Astrocyte of the spinal cord (primary cell): ENCODE measurements around the gene WDR20.
"Not testable (repeated sequence)": the region's sequence is repeated elsewhere in the genome, so short reads cannot be mapped to it uniquely, and the experiment has no call there.

Experiments used
- DNase-seq: peaks from one replicate; pipeline ENCODE4 v3.0.0; 2011; ENCODE audit warnings: low read depth, low spot score
- H3K4me3 ChIP-seq: 2 replicates; pipeline ENCODE4 v1.5.1; 2011; ENCODE audit warnings: low read depth, mild to moderate bottlenecking, low read length, moderate library complexity
- CTCF ChIP-seq: IDR thresholded peaks from 2 replicates; pipeline ENCODE4 v1.5.1; 2012; ENCODE audit warnings: low read depth, mild to moderate bottlenecking, low read length, inconsistent platforms
- in situ Hi-C: cut with HindIII; loops from 2 replicates; pipeline ENCODE4 v1.10.0; 2017; ENCODE audit warnings: low sequenced_read_pairs

The WDR20 gene

GRCh38 chr14:102126807-102127455 is 12.8 kb upstream of the WDR20 start:
- no peak for TF ChIP-seq CTCF
- no peak overlapping the region for H3K4me3 ChIP-seq
- in situ Hi-C loops = no loop called here
- DNase-seq = no peak

DNA sequence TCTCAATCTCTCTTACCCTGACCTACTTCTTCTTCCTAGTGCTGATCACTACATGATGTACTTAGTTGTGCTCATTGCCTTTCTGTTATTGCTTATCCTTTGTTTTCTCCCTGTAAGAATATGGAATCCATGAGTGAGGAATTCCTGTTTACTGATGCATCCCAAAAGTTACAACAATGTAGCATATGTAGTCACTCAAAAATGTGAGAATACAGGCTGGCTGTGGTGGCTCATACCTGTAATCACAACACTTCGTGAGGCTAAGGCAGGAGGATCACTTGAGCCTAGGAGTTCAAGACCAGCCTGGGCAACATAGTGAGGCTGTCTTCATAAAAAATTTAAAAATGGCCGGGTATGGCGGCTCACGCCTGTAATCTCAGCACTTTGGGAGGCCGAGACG is 8.0 kb upstream of the WDR20 start:
- no peak for DNase-seq
- TF ChIP-seq CTCF = no peak
- in situ Hi-C loops = no loop called here
- H3K4me3 ChIP-seq = no peak overlapping the region

DNA sequence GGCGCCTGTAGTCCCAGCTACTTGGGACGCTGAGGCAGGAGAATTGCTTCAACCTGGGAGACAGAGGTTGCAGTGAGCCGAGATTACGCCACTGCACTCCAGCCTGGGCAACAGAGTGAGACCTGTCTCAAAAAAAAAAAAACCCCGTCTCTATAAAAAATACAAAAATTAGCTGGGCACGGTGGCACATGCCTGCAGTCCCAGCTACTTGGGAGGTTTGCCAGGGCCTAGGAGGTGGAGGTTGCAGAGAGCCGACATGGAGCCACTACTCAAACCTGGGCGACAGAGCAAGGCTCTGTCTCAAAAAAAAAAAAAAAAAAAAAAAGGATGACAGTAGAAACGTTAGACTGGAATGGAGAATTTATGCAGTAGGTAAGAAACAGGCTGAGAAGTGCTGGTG is 5.7 kb upstream of the WDR20 start:
- H3K4me3 ChIP-seq, DNase-seq, in situ Hi-C loops: not testable (repeated sequence)

DNA sequence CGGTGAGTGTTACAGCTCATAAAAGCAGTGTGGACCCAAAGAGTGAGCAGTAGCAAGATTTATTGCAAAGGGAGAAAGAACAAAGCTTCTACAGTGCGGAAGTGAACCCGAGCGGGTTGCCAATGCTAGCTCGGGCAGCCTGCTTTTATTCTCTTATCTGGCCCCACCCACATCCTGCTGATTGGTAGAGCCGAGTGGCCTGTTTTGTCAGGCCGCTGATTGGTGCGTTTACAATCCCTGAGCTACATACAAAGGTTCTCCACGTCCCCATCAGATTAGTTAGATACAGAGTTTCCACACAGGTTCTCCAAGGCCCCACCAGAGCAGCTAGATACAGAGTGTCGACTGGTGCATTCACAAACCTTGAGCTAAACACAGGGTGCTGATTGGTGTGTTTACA is 5.0 kb upstream of the WDR20 start:
- in situ Hi-C loops, H3K4me3 ChIP-seq, DNase-seq: not testable (repeated sequence)

GRCh38 chr14:102135456-102135855 is 4.2 kb upstream of the WDR20 start:
- DNase-seq, H3K4me3 ChIP-seq, in situ Hi-C loops: not testable (repeated sequence)

DNA sequence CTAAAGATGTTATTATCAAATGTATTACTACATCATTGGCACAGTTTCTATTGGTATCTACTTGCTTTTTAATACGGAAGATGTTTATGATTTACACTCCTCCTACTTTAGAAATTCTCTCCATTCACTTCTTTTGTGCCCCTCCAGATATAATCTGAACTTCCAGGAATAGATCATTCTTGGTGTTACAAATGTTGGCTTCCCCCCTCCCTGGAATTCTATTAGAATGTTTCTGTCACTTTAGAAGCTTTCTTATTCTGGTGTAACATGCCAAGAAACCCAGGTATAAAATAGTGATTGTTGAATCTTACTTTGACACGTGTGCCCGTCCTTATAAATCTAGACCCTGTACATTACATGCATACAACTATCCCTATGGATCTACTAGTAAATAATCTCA is 1.2 kb upstream of the WDR20 start:
- TF ChIP-seq CTCF = no peak
- in situ Hi-C loops = no loop called here

DNA sequence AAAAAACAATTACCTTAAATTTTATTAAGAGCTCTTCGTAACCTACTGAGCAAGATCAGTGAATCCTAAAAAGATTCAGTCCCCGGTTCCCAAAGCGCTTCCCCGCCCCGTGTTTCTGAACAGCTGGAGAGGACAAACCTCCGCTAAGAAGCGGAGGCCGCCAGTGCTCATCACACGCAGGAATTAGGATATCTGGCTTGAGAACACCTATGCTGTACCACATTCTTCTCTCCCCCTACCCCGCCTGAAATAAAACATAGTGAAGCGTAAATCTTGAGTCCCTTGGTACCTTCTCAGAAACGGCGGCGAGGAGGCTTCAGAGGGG is 774 bp upstream of the WDR20 start:
- TF ChIP-seq CTCF = no peak
- H3K4me3 ChIP-seq = peak overlapping the region; percentile 99
- no peak for DNase-seq
- in situ Hi-C loops = no loop called here

More for the DNA sequence above, 1.2 kb upstream of the WDR20 start:
- H3K4me3 ChIP-seq = peak overlapping the region; percentile 99
- no peak for DNase-seq

DNA sequence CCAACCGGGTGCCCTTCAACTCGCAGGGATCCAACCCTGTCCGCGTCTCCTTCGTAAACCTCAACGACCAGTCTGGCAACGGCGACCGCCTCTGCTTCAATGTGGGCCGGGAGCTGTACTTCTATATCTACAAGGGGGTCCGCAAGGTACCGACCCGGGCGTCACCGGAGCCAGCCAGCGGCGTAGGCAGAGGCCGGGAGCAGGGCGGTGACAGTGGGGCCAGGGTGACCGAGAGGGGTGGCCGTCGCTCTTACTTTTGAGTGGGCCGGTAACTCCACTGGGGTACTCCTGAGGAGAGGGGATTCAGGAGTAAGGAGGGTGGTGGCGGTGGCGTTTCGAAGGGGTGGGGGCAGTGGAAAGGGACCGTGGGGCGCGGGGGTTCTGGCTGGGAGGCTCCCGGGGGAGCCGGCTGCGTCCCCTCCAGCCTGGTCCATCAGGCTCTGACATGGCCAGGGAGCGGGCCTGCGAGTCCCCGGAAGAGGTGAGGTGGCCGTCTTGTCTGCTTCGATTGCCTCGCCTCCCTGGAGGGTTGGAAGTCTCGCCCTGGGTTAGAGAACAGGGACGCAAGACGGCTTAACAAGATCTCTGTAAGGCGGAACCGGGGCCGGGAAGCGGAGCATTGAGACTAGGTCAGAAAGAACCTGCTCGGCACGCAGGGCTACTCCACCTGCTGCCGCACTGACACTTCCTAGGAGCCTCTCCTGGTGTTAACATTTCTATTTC is 491 bp downstream of the WDR20 start:
- DNase-seq = peak; percentile 9
- in situ Hi-C loops = no loop called here
- H3K4me3 ChIP-seq = peak overlapping the region; percentile 99
- TF ChIP-seq CTCF = no peak
